K562 (cell line): Measurements from ENCODE around the gene VTI1B. TPM values are rescaled to one million over a fixed set of nuclear protein-coding genes. Genes with fewer than 3 reads are reported as not detected.

Experiments
- BCOR ChIP-seq: fragments of 450-650 bp; IDR thresholded peaks from 2 replicates; pipeline ENCODE4 v1.6.1; 2016
- BMI1 ChIP-seq: fragments of 150-350 bp; IDR thresholded peaks from 2 replicates; pipeline ENCODE4 v1.6.1; 2014; ENCODE audit warnings: low read length
- BRD4 ChIP-seq: fragments of 200-600 bp; sonication (generic); IDR thresholded peaks from 2 replicates; pipeline ENCODE4 v1.6.1; 2017; ENCODE audit warnings: inconsistent platforms
- CEBPG ChIP-seq, 3 experiments: fragments of 200-800 bp in 1 of 3; sonication (Bioruptor generic) in 1 of 3; sonication (generic) in 1 of 3; formaldehyde crosslinking in 1 of 3; IDR thresholded peaks in 2 of 3; conservative IDR thresholded peaks in 1 of 3; 2 replicates each; pipeline versions ENCODE4 v1.6.1 to v1.8.0; 2016 to 2022; ENCODE audit warnings: missing compliant biosample characterization in 2 of 3, missing genetic modification characterization in 2 of 3, mild to moderate bottlenecking in 1 of 3, missing genetic modification reagents in 1 of 3
- CREBBP ChIP-seq: IDR thresholded peaks from one replicate; pipeline ENCODE4 v1.6.1; 2012; ENCODE audit warnings: low read depth, mild to moderate bottlenecking, control low read depth, inconsistent platforms, low read length
- ELF1 ChIP-seq: fragments of 200-800 bp; sonication (Bioruptor generic); IDR thresholded peaks from 2 replicates; pipeline ENCODE4 v1.6.1; 2016; ENCODE audit warnings: missing genetic modification characterization, missing compliant biosample characterization
- EZH2 ChIP-seq: IDR thresholded peaks from 2 replicates; pipeline ENCODE4 v1.6.1; 2012; ENCODE audit warnings: low read depth, mild to moderate bottlenecking, inconsistent platforms, low read length, borderline replicate concordance
- MTA2 ChIP-seq: fragments of 450-650 bp; IDR thresholded peaks from 2 replicates; pipeline ENCODE4 v1.6.1; 2016; ENCODE audit warnings: low read depth
- PHF20 ChIP-seq: fragments of 450-650 bp; IDR thresholded peaks from 2 replicates; pipeline ENCODE4 v1.6.1; 2018; ENCODE audit not compliant: partially characterized antibody
- RBM34 ChIP-seq: fragments of 200-400 bp; formaldehyde crosslinking; IDR thresholded peaks from 2 replicates; pipeline ENCODE4 v1.6.1; 2018; ENCODE audit warnings: low read length, borderline replicate concordance; ENCODE audit not compliant: insufficient read depth
- XRCC3 ChIP-seq: fragments of 450-650 bp; IDR thresholded peaks from 2 replicates; pipeline ENCODE4 v1.6.1; 2017; ENCODE audit warnings: mild to moderate bottlenecking, moderate library complexity
- ZNF140 ChIP-seq: fragments of 250-450 bp; sonication (Bioruptor Pico); IDR thresholded peaks from 2 replicates; pipeline ENCODE4 v1.8.0; 2021; ENCODE audit warnings: moderate library complexity, mild to moderate bottlenecking, inconsistent platforms
- ZNF23 ChIP-seq: fragments of 250-450 bp; sonication (Bioruptor Pico); IDR thresholded peaks from 2 replicates; pipeline ENCODE4 v1.4.0; 2020; ENCODE audit warnings: mild to moderate bottlenecking
- ZNF347 ChIP-seq: fragments of 450-650 bp; formaldehyde crosslinking; IDR thresholded peaks from 2 replicates; pipeline ENCODE4 v1.4.0; 2020; ENCODE audit warnings: low read depth, mild to moderate bottlenecking, moderate library complexity
- ZNF583 ChIP-seq: fragments of 250-450 bp; sonication (Bioruptor Pico); IDR thresholded peaks from 2 replicates; pipeline ENCODE4 v1.4.0; 2020
- polyA plus RNA-seq, 8 experiments: library from polyadenylated mRNA; depleted of rRNA in 4 of 8; stranded (reverse) in 5 of 8; unstranded in 3 of 8; fragments of >200 nt; fragmentation: Nextera tagmentation in 2 of 8; fragmentation: Illumina TruSeq in 1 of 8; extraction: Ambion mirVana in 2 of 8; extraction: Trizol in 1 of 8; gene quantifications; 2 replicates each; pipeline versions ENCODE4 v1.2.1 to v1.2.3, GENCODE V29; 2011 to 2014; ENCODE audit warnings: inconsistent platforms in 1 of 8, missing spikeins in 1 of 8
- total RNA-seq, 7 experiments: library from RNA; depleted of rRNA in 6 of 7; stranded (reverse); fragments of >200 nt in 6 of 7; fragmentation: Illumina TruSeq in 2 of 7; extraction: Trizol in 2 of 7; gene quantifications; 2 replicates each; pipeline versions ENCODE4 v1.2.1 to v1.2.3, GENCODE V29; 2011 to 2021; ENCODE audit warnings: low replicate concordance in 1 of 7
- TF ChIP-seq, protein P1 (sequence below): fragments of 450-650 bp; formaldehyde crosslinking; IDR thresholded peaks from 2 replicates; pipeline ENCODE4 v1.4.0; 2022; ENCODE audit warnings: mild to moderate bottlenecking, moderate library complexity
- TF ChIP-seq, protein P2 (sequence below): fragments of 200-800 bp; sonication (Bioruptor generic); IDR thresholded peaks from 2 replicates; pipeline ENCODE4 v1.6.1; 2017; ENCODE audit warnings: missing genetic modification characterization, missing compliant biosample characterization
- TF ChIP-seq, protein P3 (sequence below): fragments of 250-450 bp; sonication (Bioruptor Pico); IDR thresholded peaks from 2 replicates; pipeline ENCODE4 v1.4.0; 2020
- TF ChIP-seq, protein P4 (sequence below): fragments of 450-650 bp; formaldehyde crosslinking; IDR thresholded peaks from 2 replicates; pipeline ENCODE4 v1.4.0; 2020; ENCODE audit warnings: mild to moderate bottlenecking, moderate library complexity
- TF ChIP-seq, protein P5 (sequence below): sonication (generic); formaldehyde crosslinking; IDR thresholded peaks from 2 replicates; pipeline ENCODE4 v1.8.1; 2023; ENCODE audit warnings: missing genetic modification reagents, mild to moderate bottlenecking, borderline replicate concordance

Gene VTI1B
- total and polyA plus RNA-seq, 9 of the 15 experiments (the other 6 are each of a cell fraction or from before 2014, with no cell fraction given): 7.8 to 69.8 (median 50.1) TPM

DNA sequence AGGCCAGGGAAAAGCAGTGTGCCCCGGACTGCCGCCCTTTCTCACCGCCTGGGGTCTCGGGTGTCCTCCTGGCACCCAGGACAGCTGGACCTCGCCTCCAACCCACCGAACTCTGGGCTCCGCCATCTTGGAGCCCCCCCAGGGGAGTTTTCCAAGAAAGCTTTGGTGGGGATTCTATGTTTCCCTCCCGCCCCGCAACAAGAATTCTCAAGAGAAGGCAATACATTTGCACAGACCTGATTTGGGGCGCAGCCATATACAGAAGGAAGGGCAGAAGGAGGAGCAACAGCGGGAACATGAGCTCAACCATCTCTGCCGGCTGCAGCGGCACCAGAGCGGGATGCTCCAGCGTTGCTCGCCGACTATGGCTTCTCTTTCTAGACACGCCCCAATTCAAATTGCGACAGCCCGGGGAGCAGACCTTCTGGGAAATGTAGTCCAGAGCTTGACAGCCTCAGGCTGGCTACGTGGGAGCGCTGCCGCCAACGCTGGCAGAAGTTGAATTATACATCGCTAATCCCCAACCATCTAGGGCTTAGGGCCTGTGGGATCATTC, 21.0 kb upstream of the VTI1B start, which contains the start of gene RDH11 (continued):
- TF ChIP-seq, protein P1, sequence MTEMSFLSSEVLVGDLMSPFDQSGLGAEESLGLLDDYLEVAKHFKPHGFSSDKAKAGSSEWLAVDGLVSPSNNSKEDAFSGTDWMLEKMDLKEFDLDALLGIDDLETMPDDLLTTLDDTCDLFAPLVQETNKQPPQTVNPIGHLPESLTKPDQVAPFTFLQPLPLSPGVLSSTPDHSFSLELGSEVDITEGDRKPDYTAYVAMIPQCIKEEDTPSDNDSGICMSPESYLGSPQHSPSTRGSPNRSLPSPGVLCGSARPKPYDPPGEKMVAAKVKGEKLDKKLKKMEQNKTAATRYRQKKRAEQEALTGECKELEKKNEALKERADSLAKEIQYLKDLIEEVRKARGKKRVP (CRISPR knock-in tag): peak; percentile 51; the same call in 1 of the 2 replicates
- TF ChIP-seq XRCC3 (no peak), CEBPG (CRISPR knock-in tag; IDR thresholded peaks at IDR 0.05) (peak; percentile 90), CEBPG (tag; conservative IDR thresholded peaks at IDR 0.05 in 1 of 2, IDR thresholded peaks at IDR 0.05 in 1 of 2) (peak; percentile 76 to 83), ZNF347 (no peak), BMI1 (no peak), ELF1 (no peak), CREBBP (no peak), ZNF140 (CRISPR knock-in tag) (no peak), ZNF583 (CRISPR knock-in tag) (no peak), BRD4 (no peak), BCOR (no peak), MTA2 (no peak), PHF20 (no peak), EZH2 (no peak), ZNF23 (no peak), RBM34 (no peak)
- TF ChIP-seq, protein P2, sequence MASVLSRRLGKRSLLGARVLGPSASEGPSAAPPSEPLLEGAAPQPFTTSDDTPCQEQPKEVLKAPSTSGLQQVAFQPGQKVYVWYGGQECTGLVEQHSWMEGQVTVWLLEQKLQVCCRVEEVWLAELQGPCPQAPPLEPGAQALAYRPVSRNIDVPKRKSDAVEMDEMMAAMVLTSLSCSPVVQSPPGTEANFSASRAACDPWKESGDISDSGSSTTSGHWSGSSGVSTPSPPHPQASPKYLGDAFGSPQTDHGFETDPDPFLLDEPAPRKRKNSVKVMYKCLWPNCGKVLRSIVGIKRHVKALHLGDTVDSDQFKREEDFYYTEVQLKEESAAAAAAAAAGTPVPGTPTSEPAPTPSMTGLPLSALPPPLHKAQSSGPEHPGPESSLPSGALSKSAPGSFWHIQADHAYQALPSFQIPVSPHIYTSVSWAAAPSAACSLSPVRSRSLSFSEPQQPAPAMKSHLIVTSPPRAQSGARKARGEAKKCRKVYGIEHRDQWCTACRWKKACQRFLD (CRISPR knock-in tag): no peak
- TF ChIP-seq, protein P3, sequence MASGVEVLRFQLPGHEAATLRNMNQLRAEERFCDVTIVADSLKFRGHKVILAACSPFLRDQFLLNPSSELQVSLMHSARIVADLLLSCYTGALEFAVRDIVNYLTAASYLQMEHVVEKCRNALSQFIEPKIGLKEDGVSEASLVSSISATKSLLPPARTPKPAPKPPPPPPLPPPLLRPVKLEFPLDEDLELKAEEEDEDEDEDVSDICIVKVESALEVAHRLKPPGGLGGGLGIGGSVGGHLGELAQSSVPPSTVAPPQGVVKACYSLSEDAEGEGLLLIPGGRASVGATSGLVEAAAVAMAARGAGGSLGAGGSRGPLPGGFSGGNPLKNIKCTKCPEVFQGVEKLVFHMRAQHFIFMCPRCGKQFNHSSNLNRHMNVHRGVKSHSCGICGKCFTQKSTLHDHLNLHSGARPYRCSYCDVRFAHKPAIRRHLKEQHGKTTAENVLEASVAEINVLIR: no peak
- TF ChIP-seq, protein P4, sequence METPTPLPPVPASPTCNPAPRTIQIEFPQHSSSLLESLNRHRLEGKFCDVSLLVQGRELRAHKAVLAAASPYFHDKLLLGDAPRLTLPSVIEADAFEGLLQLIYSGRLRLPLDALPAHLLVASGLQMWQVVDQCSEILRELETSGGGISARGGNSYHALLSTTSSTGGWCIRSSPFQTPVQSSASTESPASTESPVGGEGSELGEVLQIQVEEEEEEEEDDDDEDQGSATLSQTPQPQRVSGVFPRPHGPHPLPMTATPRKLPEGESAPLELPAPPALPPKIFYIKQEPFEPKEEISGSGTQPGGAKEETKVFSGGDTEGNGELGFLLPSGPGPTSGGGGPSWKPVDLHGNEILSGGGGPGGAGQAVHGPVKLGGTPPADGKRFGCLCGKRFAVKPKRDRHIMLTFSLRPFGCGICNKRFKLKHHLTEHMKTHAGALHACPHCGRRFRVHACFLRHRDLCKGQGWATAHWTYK (CRISPR knock-in tag): no peak
- TF ChIP-seq, protein P5, sequence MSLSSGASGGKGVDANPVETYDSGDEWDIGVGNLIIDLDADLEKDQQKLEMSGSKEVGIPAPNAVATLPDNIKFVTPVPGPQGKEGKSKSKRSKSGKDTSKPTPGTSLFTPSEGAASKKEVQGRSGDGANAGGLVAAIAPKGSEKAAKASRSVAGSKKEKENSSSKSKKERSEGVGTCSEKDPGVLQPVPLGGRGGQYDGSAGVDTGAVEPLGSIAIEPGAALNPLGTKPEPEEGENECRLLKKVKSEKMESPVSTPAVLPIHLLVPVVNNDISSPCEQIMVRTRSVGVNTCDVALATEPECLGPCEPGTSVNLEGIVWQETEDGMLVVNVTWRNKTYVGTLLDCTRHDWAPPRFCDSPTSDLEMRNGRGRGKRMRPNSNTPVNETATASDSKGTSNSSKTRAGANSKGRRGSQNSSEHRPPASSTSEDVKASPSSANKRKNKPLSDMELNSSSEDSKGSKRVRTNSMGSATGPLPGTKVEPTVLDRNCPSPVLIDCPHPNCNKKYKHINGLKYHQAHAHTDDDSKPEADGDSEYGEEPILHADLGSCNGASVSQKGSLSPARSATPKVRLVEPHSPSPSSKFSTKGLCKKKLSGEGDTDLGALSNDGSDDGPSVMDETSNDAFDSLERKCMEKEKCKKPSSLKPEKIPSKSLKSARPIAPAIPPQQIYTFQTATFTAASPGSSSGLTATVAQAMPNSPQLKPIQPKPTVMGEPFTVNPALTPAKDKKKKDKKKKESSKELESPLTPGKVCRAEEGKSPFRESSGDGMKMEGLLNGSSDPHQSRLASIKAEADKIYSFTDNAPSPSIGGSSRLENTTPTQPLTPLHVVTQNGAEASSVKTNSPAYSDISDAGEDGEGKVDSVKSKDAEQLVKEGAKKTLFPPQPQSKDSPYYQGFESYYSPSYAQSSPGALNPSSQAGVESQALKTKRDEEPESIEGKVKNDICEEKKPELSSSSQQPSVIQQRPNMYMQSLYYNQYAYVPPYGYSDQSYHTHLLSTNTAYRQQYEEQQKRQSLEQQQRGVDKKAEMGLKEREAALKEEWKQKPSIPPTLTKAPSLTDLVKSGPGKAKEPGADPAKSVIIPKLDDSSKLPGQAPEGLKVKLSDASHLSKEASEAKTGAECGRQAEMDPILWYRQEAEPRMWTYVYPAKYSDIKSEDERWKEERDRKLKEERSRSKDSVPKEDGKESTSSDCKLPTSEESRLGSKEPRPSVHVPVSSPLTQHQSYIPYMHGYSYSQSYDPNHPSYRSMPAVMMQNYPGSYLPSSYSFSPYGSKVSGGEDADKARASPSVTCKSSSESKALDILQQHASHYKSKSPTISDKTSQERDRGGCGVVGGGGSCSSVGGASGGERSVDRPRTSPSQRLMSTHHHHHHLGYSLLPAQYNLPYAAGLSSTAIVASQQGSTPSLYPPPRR (CRISPR knock-in tag): no peak
